GM21526 (cell line): ENCODE measurements around the gene LMAN2.
"Not testable (repeated sequence)": the region's sequence is repeated elsewhere in the genome, so short reads cannot be mapped to it uniquely, and the experiment has no call there.

Experiments
- ATAC-seq: cut with Tn5 transposase; IDR thresholded peaks from one replicate; pipeline ENCODE4 v1.9.1; 2021; ENCODE audit warnings: moderate library complexity; ENCODE audit not compliant: unreplicated experiment, low FRiP score

The LMAN2 gene

DNA sequence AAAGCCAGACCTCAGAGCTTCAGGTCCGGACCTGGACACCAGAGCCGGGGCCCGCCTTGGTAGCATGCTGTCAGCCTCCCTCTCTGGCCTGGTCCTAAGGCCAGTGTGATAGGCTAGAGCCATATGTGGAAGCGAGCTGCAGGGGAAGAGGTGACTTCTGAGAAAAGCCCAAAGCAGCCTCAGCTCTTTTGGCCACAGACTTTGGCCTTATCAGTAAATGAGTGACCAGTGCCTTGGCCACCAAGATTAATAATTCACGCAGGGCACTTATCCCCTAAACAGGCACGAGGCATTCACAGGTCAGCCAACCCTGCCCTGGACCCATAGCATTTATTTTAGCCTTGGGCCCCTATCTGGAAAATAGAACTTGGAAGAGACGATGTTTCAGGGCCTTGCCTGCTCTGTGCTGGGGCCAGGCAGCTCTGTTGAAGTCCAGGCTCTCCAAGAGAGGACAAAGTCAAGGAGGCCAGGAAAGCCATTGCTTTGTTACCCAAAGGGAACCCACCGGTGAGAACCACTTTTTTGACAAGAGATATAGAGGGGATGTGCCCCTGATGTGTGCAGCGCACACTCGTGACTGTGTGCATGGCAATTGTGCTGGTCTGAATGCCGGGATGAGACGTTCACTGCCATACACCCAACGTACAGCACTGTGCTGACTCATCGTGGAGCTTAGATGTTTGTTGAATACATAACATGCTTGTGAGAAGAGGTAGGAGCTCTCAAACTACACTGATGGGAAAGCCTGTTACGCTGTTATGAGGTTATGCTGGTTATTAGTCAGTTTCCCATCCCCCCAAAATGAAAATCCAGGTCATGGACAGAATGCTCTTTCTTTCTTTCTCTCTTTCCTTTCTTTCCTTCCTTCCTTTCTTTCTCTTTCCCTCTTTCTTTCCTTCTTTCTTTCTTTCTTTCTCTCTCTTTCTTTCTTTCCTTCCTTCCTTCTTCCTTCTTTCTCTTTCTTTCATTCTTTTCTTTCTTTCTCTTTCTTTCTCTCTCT lies 27.7 kb upstream of the LMAN2 start:
- no peak for ATAC-seq

DNA sequence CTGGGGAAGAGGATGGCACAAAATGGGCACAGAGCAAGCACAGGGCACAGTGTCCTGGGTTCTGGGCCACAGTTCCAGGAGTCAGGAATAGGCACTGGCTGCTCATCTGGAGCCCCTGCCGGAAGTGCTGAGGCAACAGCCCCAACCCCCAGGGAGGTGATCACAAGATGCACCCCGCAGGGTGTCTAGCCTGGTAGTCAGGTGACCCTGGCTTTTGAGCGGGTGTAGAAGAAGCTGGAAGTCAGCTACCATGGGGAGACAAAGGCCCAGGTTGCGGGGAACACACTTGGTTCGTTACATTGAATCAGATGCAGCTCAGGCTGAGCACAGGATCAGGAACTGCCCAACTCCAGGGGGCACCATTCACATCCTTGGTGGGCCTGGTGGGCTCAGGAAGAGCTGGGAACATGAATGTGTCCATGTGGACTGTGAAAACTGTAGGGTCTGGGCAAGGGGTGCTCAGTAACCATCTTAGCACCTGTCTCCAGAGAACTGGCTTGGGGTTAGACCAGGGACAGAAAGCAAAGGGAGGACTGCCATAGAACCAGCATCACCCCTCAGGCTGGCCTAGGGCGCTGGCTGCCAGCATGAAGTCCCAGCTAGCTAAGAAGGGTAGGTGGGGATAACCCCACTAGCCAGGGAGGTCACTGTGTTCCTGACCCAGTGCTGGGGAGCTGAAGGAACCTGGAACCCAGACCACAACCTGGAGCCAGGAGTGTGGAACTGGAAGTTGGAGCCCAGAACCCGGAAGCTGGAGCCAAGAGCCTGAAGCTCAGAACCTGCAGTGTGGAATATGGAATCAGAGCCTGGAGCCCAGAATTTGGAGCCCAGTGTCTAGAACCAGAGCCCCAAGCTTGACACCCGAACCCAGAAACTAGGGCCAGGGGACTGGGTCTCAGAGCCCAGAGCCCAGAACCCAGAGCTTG lies 26.6 kb upstream of the LMAN2 start:
- no peak for ATAC-seq

- no peak for ATAC-seq
These were observed 24.6 kb upstream of the LMAN2 start for GRCh38 chr5:177376107-177376506.

- ATAC-seq: not testable (repeated sequence)
These were observed 24.0 kb upstream of the LMAN2 start for GRCh38 chr5:177375516-177375915.

DNA sequence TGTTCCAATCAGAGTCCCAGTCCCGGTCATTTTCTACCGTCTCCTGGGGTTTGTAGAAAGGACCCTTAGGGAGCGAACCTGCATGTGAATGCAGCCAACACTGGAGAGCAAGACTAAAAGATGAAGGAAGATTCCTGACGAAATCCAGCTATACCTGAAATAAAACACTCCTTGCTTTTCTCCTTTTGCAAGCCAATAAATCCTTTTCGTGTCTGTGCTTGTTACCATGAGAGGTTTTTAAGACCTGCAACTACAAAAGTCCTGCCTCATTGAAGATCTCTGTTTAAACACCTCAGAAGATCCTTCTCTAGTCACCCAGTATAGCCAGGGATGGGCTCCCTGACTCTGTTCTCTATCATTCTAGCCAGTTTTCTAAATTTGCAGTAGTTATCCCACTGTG lies 22.7 kb upstream of the LMAN2 start:
- no peak for ATAC-seq

GRCh38 chr5:177373806-177374205 lies 22.3 kb upstream of the LMAN2 start:
- ATAC-seq: no peak

- no peak for ATAC-seq
These were observed 21.4 kb upstream of the LMAN2 start for GRCh38 chr5:177372910-177373309.

DNA sequence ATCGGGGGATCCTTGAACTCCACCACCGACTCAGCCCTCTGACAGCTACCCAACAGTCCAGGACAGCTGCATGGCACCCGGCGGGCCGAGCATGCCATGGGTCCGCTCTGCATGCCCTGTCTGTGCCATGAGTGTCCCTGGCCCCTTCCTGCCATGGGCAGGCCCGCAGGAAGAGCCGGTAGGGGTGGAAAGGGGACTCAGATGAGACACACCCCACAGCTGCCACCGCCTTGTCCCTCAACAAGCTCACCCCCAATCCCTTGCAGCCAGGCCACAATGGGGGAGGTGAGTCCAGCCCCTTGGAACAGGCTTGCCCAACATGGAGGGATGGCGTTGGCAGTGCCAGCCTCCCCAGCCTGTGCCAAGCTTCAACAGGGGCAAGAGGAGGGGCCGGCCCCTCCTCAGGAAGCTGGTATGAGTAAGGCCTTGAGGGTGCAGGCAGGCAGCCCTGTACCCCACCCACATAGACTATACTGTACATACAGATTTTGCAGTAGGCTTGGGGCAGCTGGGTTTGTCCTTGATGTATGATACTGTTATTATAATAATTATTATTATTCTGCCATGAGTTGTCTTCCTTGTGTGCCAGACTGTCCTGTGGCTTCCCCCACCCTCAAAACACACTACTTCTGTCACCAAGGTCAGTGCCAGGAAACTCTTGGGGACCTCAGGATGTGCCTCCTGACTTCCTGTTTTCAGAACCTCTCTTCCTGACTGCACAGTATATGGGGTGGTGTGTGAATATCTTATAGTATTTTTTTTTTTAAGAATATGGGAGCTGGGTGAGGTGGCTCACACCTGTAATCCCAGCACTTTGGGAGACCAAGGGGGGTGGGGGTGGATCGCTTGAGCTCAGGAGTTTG lies 20.8 kb upstream of the LMAN2 start:
- ATAC-seq: no peak

GRCh38 chr5:177371120-177372033 lies 19.9 kb upstream of the LMAN2 start:
- ATAC-seq: no peak

- no peak for ATAC-seq
These were observed 19.1 kb upstream of the LMAN2 start for GRCh38 chr5:177370488-177371119.

GRCh38 chr5:177369645-177370440 lies 18.4 kb upstream of the LMAN2 start:
- no peak for ATAC-seq

GRCh38 chr5:177368869-177369644 lies 17.6 kb upstream of the LMAN2 start:
- ATAC-seq: no peak

DNA sequence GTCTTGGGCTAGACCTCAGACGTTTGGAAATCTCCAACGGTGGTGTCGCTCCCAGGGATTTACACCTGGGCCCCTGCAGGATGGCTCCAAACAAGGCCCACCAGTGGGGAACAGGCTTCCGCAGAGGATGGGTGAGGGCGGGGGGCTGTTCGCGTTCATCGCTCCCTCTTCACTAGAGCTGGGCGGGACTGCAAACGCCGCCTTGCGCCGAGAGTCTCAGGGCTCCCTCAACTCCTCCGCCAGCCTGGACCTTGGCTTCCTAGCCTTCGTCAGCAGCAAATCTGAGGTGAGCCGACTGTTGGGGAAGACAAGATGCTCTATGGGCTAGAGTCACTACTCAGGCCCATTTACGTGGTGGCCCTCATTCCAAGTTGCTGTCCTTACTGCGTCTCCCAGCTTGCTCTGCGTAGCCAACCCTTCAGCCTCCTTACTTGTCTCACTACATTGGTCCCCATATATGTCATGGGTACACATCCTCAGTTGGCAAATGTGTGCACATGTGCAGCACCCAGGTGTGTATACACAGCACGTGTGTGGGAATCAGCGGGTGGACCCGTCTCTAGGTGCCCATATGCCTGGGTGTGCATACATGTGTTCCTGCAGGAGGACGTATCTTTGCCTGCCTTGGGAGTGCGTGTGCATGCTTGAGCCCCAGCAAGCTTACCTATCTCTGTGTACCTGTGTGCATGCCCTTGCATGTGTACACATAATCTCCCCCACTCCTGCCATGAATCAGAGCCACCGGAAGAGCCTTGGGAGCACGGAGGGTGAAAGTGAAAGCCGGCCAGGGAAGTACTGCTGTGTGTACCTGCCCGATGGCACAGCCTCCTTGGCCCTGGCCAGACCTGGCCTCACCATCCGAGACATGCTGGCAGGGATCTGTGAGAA lies 16.8 kb upstream of the LMAN2 start:
- ATAC-seq: no peak

- no peak for ATAC-seq
These were observed 15.9 kb upstream of the LMAN2 start for GRCh38 chr5:177367323-177367848.

- ATAC-seq: no peak
These were observed 15.3 kb upstream of the LMAN2 start for GRCh38 chr5:177366528-177367322.
